OCI-LY1 (cell line): ENCODE measurements around the gene MBD6.
A peak's percentile ranks its signal among the peaks of the same experiment; 100 is the strongest.

Experiments
- H2AFZ ChIP-seq: fragments of 200-600 bp; sonication (generic), shearing (Covaris generic); 2 replicates; pipeline ENCODE4 v1.6.0; 2014; ENCODE audit warnings: antibody characterized with exemption, mild to moderate bottlenecking, low read length
- H3F3A ChIP-seq: fragments of 200-600 bp; sonication (generic), shearing (Covaris generic); 2 replicates; pipeline ENCODE4 v1.6.0; 2014; ENCODE audit warnings: mild to moderate bottlenecking, antibody characterized with exemption, low read length, moderate library complexity; ENCODE audit not compliant: insufficient read depth
- H3K27ac ChIP-seq: fragments of 200-600 bp; sonication (generic); 2 replicates; pipeline ENCODE4 v1.5.1; 2014; ENCODE audit warnings: low read length, mixed run types, mild to moderate bottlenecking, low read depth; ENCODE audit not compliant: poor library complexity, severe bottlenecking
- H3K27me3 ChIP-seq: fragments of 200-600 bp; sonication (generic); 2 replicates; pipeline ENCODE4 v1.6.0; 2014; ENCODE audit warnings: antibody characterized with exemption, mild to moderate bottlenecking, low read length, moderate library complexity; ENCODE audit not compliant: insufficient read depth
- H3K36me3 ChIP-seq: fragments of 200-600 bp; sonication (generic); 2 replicates; pipeline ENCODE4 v1.6.1; 2014; ENCODE audit warnings: mild to moderate bottlenecking, antibody characterized with exemption, low read length, moderate library complexity, mixed read lengths; ENCODE audit not compliant: insufficient read depth
- H3K4me1 ChIP-seq: fragments of 200-600 bp; sonication (generic); 2 replicates; pipeline ENCODE4 v1.5.1; 2014; ENCODE audit warnings: mild to moderate bottlenecking, low read length, moderate library complexity; ENCODE audit not compliant: insufficient read depth, severe bottlenecking
- H3K4me2 ChIP-seq: fragments of 200-600 bp; sonication (generic), shearing (Covaris generic); 2 replicates; pipeline ENCODE4 v1.6.1; 2014; ENCODE audit warnings: low read length
- H3K4me3 ChIP-seq: fragments of 200-600 bp; sonication (generic); 2 replicates; pipeline ENCODE4 v1.5.1; 2014; ENCODE audit warnings: low read length, low read depth, mild to moderate bottlenecking, mixed read lengths; ENCODE audit not compliant: poor library complexity, severe bottlenecking
- H3K79me2 ChIP-seq: fragments of 200-600 bp; shearing (Covaris generic); 2 replicates; pipeline ENCODE4 v1.6.1; 2016; ENCODE audit warnings: mixed run types, low read length, mixed read lengths; ENCODE audit not compliant: insufficient read depth
- H3K9ac ChIP-seq: fragments of 200-600 bp; sonication (generic), shearing (Covaris generic); 2 replicates; pipeline ENCODE4 v1.6.1; 2014; ENCODE audit warnings: mild to moderate bottlenecking, low read length, mixed read lengths
- H3K9me2 ChIP-seq: fragments of 200-600 bp; sonication (generic), shearing (Covaris generic); 2 replicates; pipeline ENCODE4 v1.6.1; 2014; ENCODE audit warnings: low read depth, mild to moderate bottlenecking, low read length, mixed read lengths
- H3K9me3 ChIP-seq: fragments of 200-600 bp; shearing (Covaris generic); 2 replicates; pipeline ENCODE4 v1.6.1; 2014; ENCODE audit warnings: low read length, mixed read lengths
- H4K20me1 ChIP-seq: fragments of 200-600 bp; sonication (generic), shearing (Covaris generic); 2 replicates; pipeline ENCODE4 v1.6.0; 2016; ENCODE audit warnings: mild to moderate bottlenecking, low read length; ENCODE audit not compliant: insufficient read depth
- EZH2 ChIP-seq: fragments of 200-600 bp; sonication (generic), shearing (Covaris generic); IDR thresholded peaks from 2 replicates; pipeline ENCODE4 v1.8.0; 2017; ENCODE audit warnings: borderline replicate concordance, mixed run types, mild to moderate bottlenecking, antibody characterized with exemption, low read length, moderate library complexity, mixed read lengths
- TF ChIP-seq, protein P1 (sequence below): fragments of 200-600 bp; sonication (generic), shearing (Covaris generic); IDR thresholded peaks from 2 replicates; pipeline ENCODE4 v1.5.1; 2017; ENCODE audit warnings: mild to moderate bottlenecking, antibody characterized with exemption, low read length, moderate library complexity, mixed read lengths

MBD6 gene

GRCh38 chr12:57548013-57548315 is 25.3 kb downstream of the MBD6 start:
- no peak overlapping the region for H3K4me2 ChIP-seq

GRCh38 chr12:57548488-57548887 is 25.9 kb downstream of the MBD6 start:
- Histone ChIP-seq H3K4me3 (no peak overlapping the region), H3K9me3 (no peaks in the 10 kb centered on the region), H3K4me2 (no peak overlapping the region), H3K79me2 (0 out of 2 replicates have a peak, but pooled peaks cover 10% of the 10 kb centered on the region), H3K27me3 (no peaks in the 10 kb centered on the region), H3F3A (no peaks in the 10 kb centered on the region), H2AFZ (no peak overlapping the region), H3K9ac (no peak overlapping the region), H3K27ac (no peak overlapping the region), H3K36me3 (peaks cover 13% of the 10 kb centered on the region; the same call in 1 of the 2 replicates), H3K4me1 (peaks cover 44% of the 10 kb centered on the region), H3K9me2 (no peaks in the 10 kb centered on the region), H4K20me1 (no peaks in the 10 kb centered on the region)
- TF ChIP-seq, protein P1, sequence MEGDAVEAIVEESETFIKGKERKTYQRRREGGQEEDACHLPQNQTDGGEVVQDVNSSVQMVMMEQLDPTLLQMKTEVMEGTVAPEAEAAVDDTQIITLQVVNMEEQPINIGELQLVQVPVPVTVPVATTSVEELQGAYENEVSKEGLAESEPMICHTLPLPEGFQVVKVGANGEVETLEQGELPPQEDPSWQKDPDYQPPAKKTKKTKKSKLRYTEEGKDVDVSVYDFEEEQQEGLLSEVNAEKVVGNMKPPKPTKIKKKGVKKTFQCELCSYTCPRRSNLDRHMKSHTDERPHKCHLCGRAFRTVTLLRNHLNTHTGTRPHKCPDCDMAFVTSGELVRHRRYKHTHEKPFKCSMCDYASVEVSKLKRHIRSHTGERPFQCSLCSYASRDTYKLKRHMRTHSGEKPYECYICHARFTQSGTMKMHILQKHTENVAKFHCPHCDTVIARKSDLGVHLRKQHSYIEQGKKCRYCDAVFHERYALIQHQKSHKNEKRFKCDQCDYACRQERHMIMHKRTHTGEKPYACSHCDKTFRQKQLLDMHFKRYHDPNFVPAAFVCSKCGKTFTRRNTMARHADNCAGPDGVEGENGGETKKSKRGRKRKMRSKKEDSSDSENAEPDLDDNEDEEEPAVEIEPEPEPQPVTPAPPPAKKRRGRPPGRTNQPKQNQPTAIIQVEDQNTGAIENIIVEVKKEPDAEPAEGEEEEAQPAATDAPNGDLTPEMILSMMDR: no peak
- TF ChIP-seq EZH2: no peak

More at GRCh38 chr12:57548013-57548315, 25.3 kb downstream of the MBD6 start:
- H3K4me3 ChIP-seq: no peak overlapping the region
- peaks cover 44% of the 10 kb centered on the region for H3K4me1 ChIP-seq
- no peak overlapping the region for H2AFZ ChIP-seq
- no peaks in the 10 kb centered on the region for H3F3A ChIP-seq
- H3K79me2 ChIP-seq: 0 out of 2 replicates have a peak, but pooled peaks cover 10% of the 10 kb centered on the region
- no peaks in the 10 kb centered on the region for H3K9me3 ChIP-seq
- no peaks in the 10 kb centered on the region for H3K9me2 ChIP-seq
- H3K27ac ChIP-seq: no peak overlapping the region
- TF ChIP-seq EZH2: no peak
- TF ChIP-seq, protein P1: no peak
- no peaks in the 10 kb centered on the region for H3K27me3 ChIP-seq
- H3K9ac ChIP-seq: no peak overlapping the region
- H3K36me3 ChIP-seq: peaks cover 13% of the 10 kb centered on the region; the same call in 1 of the 2 replicates
- H4K20me1 ChIP-seq: no peaks in the 10 kb centered on the region

DNA sequence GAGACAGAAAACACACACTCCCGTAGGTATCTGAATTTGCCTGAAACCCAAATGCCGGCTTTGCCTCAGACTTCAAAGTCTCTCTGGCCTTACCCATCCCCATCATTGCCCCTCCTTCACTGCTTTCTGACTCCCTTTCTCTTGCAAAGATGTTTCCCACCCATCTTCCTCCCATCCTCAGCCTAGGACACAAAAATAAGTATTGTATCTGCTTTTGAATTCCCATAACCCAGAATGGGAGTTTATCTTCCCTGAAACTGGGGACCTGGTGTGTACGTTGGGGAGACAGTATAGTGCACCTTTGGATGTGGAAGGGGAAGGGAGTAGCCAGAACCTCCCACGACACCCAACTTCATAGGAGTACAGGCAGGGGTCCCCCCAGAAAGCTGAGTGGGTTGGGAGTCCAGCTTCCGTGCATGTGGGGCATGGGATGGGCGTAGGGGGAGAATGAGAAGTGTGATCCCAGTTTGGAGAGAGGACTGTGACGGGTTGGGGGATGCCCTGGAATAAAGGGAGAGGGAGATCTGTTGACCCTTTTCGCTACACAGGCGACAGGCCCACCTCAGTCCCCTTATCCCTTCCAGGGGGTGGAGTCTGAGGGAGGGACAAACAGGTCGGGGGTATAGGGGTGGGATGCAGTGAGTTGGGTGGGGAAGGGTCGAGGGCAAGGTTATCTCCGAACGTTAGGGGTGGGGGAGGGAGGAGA is 26.7 kb downstream of the MBD6 start:
- H3K4me2 ChIP-seq: peak overlapping the region; percentile 67
- peaks cover 13% of the 10 kb centered on the region; the same call in 1 of the 2 replicates for H3K36me3 ChIP-seq
- no peaks in the 10 kb centered on the region for H4K20me1 ChIP-seq
- H3K27ac ChIP-seq: no peak overlapping the region
- no peaks in the 10 kb centered on the region for H3K9me3 ChIP-seq
- H3K9me2 ChIP-seq: no peaks in the 10 kb centered on the region
- no peak for TF ChIP-seq EZH2
- TF ChIP-seq, protein P1: no peak
- H3K9ac ChIP-seq: peak overlapping the region; percentile 27; the same call in 1 of the 2 replicates
- H3K27me3 ChIP-seq: no peaks in the 10 kb centered on the region
- peak overlapping the region; percentile 57 for H3K4me3 ChIP-seq
- H3K4me1 ChIP-seq: peaks cover 44% of the 10 kb centered on the region
- 0 out of 2 replicates have a peak, but pooled peaks cover 10% of the 10 kb centered on the region for H3K79me2 ChIP-seq
- no peaks in the 10 kb centered on the region for H3F3A ChIP-seq
- H2AFZ ChIP-seq: no peak overlapping the region
